ENCODE data around the gene EI24. TPM values are rescaled to one million over a fixed set of nuclear protein-coding genes. Genes with fewer than 3 reads are reported as not detected.

The EI24 gene
- total and polyA plus RNA-seq, 9 of the 15 experiments (the other 6 are each of a cell fraction or from before 2014, with no cell fraction given) = 50.4 to 260 (median 168) TPM

- no peak for TF ChIP-seq HMBOX1 (IDR thresholded peaks at IDR 0.05)
- TF ChIP-seq PHF8 (IDR thresholded peaks at IDR 0.05; ENCODE audit: borderline replicate concordance, low read length) = peak; percentile 89; the same call in 1 of the 2 replicates
- no peak for TF ChIP-seq CUX1 (CRISPR knock-in tag; IDR thresholded peaks at IDR 0.05)
- no peak; the same call in 1 of the 2 replicates for TF ChIP-seq USF2 (CRISPR knock-in tag; IDR thresholded peaks at IDR 0.05)
- no peak for TF ChIP-seq MCM7 (IDR thresholded peaks at IDR 0.05)
- TF ChIP-seq FOXO4 (CRISPR knock-in tag; IDR thresholded peaks at IDR 0.05) = no peak
- TF ChIP-seq MTA2 (IDR thresholded peaks at IDR 0.05; ENCODE audit: low read depth) = no peak
- TF ChIP-seq CHD2 (IDR thresholded peaks at IDR 0.05; ENCODE audit: low read depth, low read length) = no peak
- TF ChIP-seq PHB (CRISPR knock-in tag; IDR thresholded peaks at IDR 0.05) = 0 out of 2 replicates have a peak, but pooled peaks have one; percentile 26
- no peak for TF ChIP-seq MTF1 (CRISPR knock-in tag; IDR thresholded peaks at IDR 0.05; ENCODE audit: borderline replicate concordance)
- 0 out of 2 replicates have a peak, but pooled peaks have one; percentile 14 for TF ChIP-seq MITF (IDR thresholded peaks at IDR 0.05)
- TF ChIP-seq TAL1 (IDR thresholded peaks at IDR 0.05) = peak; percentile 18; the same call in 1 of the 2 replicates
- peak; percentile 93 for TF ChIP-seq POLR2G (IDR thresholded peaks at IDR 0.05; ENCODE audit: low read depth, low read length)
- no peak for TF ChIP-seq ZBTB9 (CRISPR knock-in tag; IDR thresholded peaks at IDR 0.05)
- TF ChIP-seq RFX1 (IDR thresholded peaks at IDR 0.05) = no peak
Observed at GRCh38 chr11:125568970-125569914, at the start of gene EI24 (continued).
